ENCODE results near the gene ADH7.

- TF ChIP-seq EP300 (IDR thresholded peaks at IDR 0.05) (no peak), POLR2A (IDR thresholded peaks at IDR 0.05) (no peak)
These were observed 36.8 kb upstream of the ADH7 start for GRCh38 chr4:99471896-99472295.

Data from suprapubic skin (tissue), 2 donors.